Activated CD8-positive, alpha-beta memory T cell treated with anti-CD3 and anti-CD28 coated beads, Interleukin-2, amount 10 ng/mL, durations not matched to agents 7 days and 5 days (primary cell): Measurements from ENCODE around the gene KCNN3. TPM values are rescaled to one million over a fixed set of nuclear protein-coding genes. Genes with fewer than 3 reads are reported as not detected.

ENCODE experiments used
- ATAC-seq: fragments of 150-1000 bp; cut with Tn5 transposase; one replicate; pipeline ENCODE4 v1.10.0; 2021; ENCODE audit warnings: moderate library complexity
- CTCF ChIA-PET: fragments of 350-600 bp; sonication (Branson Sonifier 250); formaldehyde crosslinking; loops from one replicate; lab custom pipeline; 2021; ENCODE audit warnings: antibody characterized with exemption; lab: Charles Lee
- DNase-seq: peaks from one replicate; pipeline ENCODE4 v3.0.0-alpha.2; 2020
- H3K27ac Mint-ChIP-seq: one replicate; pipeline ENCODE4 v1.8.0; 2021; ENCODE audit warnings: mild to moderate bottlenecking, mixed read lengths
- H3K27me3 Mint-ChIP-seq: one replicate; pipeline ENCODE4 v1.8.0; 2021; ENCODE audit warnings: mixed read lengths
- H3K36me3 Mint-ChIP-seq: one replicate; pipeline ENCODE4 v1.8.0; 2021; ENCODE audit warnings: mild to moderate bottlenecking, mixed read lengths
- H3K4me1 Mint-ChIP-seq: one replicate; pipeline ENCODE4 v1.8.0; 2021; ENCODE audit warnings: mixed read lengths
- H3K4me3 Mint-ChIP-seq: one replicate; pipeline ENCODE4 v1.8.0; 2021; ENCODE audit warnings: mild to moderate bottlenecking, moderate library complexity, mixed read lengths
- H3K9me3 Mint-ChIP-seq: one replicate; pipeline ENCODE4 v1.8.0; 2022; ENCODE audit warnings: low read depth, mixed read lengths
- total RNA-seq, 2 experiments: library from RNA; stranded (reverse); gene quantifications; one replicate each; pipeline ENCODE4 v1.2.3, GENCODE V29; 2021

The KCNN3 gene
- total RNA-seq, 2 experiments from 2014 or later, result 0.02 TPM; not detected in 1

DNA sequence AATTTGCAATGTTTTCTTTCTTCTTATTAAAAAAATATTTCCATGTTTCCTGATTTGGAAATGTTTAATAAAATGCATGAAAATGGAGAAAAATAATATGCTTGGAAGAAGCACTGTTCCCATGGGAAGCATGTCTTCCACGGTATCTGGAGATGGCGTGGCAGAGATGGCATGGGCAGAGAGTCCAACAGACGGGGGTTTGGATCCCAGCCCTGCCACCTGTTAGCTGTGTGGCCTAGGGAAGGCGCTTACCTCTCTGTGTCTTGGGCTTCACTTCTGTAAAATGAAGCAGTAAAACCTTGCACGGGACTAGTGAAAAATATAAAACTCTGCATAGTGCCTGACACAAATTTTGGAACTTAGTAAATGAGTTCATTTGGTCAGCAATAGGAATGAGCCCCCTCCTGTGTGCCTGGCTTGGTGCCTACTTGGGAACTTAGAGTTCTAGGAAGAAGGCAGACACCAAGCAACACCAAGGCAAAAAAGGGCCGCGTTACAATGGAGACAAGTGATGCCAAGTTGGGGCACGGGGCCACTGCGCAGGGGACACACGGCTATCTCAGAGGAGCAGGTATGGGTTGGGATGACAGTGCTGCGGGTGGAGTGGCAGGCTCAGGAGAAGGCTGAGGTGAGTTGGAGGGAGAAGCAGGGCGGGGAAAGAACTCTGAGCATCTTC is 124.2 kb downstream of the KCNN3 start:
- Mint-ChIP-seq H3K36me3 (peaks cover 6% of the 10 kb centered on the region), H3K4me1 (peaks cover 50% of the 10 kb centered on the region), H3K27ac (no peak overlapping the region), H3K27me3 (peaks cover 86% of the 10 kb centered on the region), H3K4me3 (no peak overlapping the region), H3K9me3 (peaks cover 3% of the 10 kb centered on the region)
- no peak for ATAC-seq
- CTCF ChIA-PET, result interaction anchor here (0.9 to 2.7 kb wide), 6 partner anchors 17 to 77 kb away, joined by 3 to 11 read pairs (median 6); no protein-coding TSS in a partner anchor
- DNase-seq, result no peak

GRCh38 chr1:154745286-154745731 is 124.8 kb downstream of the KCNN3 start:
- peak; percentile 56 for ATAC-seq
- CTCF ChIA-PET, result interaction anchor here (0.9 to 2.6 kb wide), 8 partner anchors 15 to 185 kb away, joined by 3 to 10 read pairs (median 6); no protein-coding TSS in a partner anchor

DNA sequence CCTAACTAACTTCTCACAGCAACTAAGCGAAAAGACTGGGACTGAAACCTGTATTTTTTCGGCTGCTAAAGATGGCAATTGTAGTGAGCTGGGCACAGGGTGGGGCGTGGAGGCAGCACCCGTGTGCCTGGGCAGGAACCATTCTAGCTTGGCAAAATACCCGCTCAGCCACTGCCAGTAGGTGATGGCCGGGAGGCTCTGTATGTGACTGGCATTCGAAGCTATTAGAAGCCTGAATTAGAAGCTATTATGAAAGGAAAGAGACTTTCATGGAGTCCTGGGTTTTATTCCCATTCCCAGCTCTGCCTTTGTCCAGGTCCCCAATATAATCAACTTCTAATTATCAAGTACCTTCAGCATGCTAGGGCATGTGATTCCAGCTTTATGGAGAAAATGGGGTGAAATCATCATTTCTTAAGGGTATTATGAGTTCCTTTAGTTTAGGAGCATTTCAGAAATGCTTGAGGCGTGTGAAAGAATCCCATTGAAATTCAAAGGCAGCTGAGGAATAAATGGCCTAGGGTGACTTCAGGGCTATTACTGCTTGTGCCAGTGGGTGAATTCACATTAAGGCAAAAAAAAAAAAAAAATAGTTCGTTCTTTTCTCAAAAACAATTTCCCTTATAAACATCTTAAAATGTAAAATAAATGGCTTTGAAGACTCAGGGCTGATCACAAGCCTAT is 125.6 kb downstream of the KCNN3 start:
- Mint-ChIP-seq H3K9me3 (peaks cover 3% of the 10 kb centered on the region), H3K4me3 (no peak overlapping the region), H3K4me1 (peaks cover 50% of the 10 kb centered on the region), H3K27me3 (peaks cover 87% of the 10 kb centered on the region), H3K36me3 (peaks cover 6% of the 10 kb centered on the region), H3K27ac (no peak overlapping the region)
- DNase-seq, result no peak
- no peak for ATAC-seq
- CTCF ChIA-PET, result interaction anchor here (0.6 to 2.6 kb wide), 12 partner anchors 15 to 265 kb away, joined by 3 to 10 read pairs (median 4); no protein-coding TSS in a partner anchor

More at GRCh38 chr1:154745286-154745731, 124.8 kb downstream of the KCNN3 start:
- DNase-seq, result peak; percentile 90
- H3K4me3 Mint-ChIP-seq, result peak overlapping the region; percentile 12
- H3K27ac Mint-ChIP-seq, result peak overlapping the region; percentile 73
- peaks cover 3% of the 10 kb centered on the region for H3K9me3 Mint-ChIP-seq
- H3K36me3 Mint-ChIP-seq, result peaks cover 6% of the 10 kb centered on the region
- peaks cover 89% of the 10 kb centered on the region for H3K27me3 Mint-ChIP-seq
- peaks cover 50% of the 10 kb centered on the region for H3K4me1 Mint-ChIP-seq

DNA sequence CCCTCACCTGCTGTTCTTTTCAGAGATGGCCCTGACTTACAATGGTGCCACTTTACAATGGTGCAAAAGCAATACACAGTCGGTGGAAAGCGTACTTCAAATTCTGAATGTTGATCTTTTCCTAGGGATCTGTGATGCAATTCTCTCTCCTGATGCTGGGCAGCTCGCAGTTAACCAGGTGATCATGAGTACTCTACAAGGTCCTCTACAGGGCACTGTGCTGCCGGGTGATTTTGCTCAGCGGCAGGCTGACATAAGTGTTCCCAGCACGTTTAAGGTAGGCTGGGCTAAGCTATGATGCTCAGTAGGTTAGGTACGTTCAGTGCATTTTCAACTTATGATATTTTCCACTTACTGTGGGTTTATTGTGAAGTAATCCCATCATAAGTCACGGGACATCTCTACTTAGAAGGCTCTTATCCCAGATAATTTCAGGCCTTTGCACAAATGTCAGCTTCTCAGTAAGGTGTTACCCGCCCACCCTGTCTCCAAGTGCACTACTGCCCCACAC is 126.5 kb downstream of the KCNN3 start:
- no peak for ATAC-seq
- peaks cover 46% of the 10 kb centered on the region for H3K4me1 Mint-ChIP-seq
- H3K27ac Mint-ChIP-seq, result no peak overlapping the region

GRCh38 chr1:154742606-154743005 is 127.5 kb downstream of the KCNN3 start:
- CTCF ChIA-PET, result no interaction called here
- no peak for DNase-seq

More for the DNA sequence above, 126.5 kb downstream of the KCNN3 start:
- CTCF ChIA-PET, result interaction anchor here (0.6 to 2.6 kb wide), 6 partner anchors 14 to 264 kb away, joined by 3 to 9 read pairs (median 3); no protein-coding TSS in a partner anchor
- DNase-seq, result no peak
- H3K4me3 Mint-ChIP-seq, result no peak overlapping the region
- peaks cover 87% of the 10 kb centered on the region for H3K27me3 Mint-ChIP-seq
- H3K36me3 Mint-ChIP-seq, result peaks cover 6% of the 10 kb centered on the region
- H3K9me3 Mint-ChIP-seq, result peaks cover 3% of the 10 kb centered on the region

GRCh38 chr1:154741741-154742495 is 128.2 kb downstream of the KCNN3 start:
- Mint-ChIP-seq H3K9me3 (peaks cover 3% of the 10 kb centered on the region), H3K27me3 (peaks cover 86% of the 10 kb centered on the region), H3K4me1 (peaks cover 38% of the 10 kb centered on the region), H3K4me3 (no peak overlapping the region), H3K36me3 (peaks cover 6% of the 10 kb centered on the region), H3K27ac (no peak overlapping the region)
- CTCF ChIA-PET, result interaction anchor here (0.7 kb wide), 2 partner anchors 276 to 931 kb away, joined by 3 read pairs; no protein-coding TSS in a partner anchor
- DNase-seq, result no peak
- ATAC-seq, result no peak

More at GRCh38 chr1:154742606-154743005, 127.5 kb downstream of the KCNN3 start:
- no peak overlapping the region for H3K27ac Mint-ChIP-seq
- peaks cover 3% of the 10 kb centered on the region for H3K9me3 Mint-ChIP-seq
- no peak overlapping the region for H3K4me3 Mint-ChIP-seq
- H3K36me3 Mint-ChIP-seq, result peaks cover 6% of the 10 kb centered on the region
- peaks cover 87% of the 10 kb centered on the region for H3K27me3 Mint-ChIP-seq
- H3K4me1 Mint-ChIP-seq, result peaks cover 38% of the 10 kb centered on the region
- ATAC-seq, result no peak

DNA sequence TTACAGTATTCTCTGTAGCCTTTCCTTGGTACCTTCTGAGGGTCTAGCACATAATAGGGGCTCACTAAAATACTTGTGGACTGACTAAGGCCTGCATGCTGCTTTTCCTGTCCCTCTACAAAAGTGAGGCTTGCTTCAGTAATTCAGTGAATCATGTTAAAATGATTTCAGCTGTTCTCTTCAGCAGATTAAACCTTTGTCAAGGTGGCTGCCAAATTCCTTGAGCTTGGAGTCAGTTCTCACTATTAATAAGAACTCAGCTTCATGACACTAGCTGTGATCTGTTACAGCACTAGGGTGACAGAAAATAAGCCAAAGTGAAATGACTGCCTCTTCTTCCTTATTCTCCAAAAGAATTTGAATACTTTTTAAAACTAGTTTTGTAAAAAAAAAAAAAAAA is 128.8 kb downstream of the KCNN3 start:
- DNase-seq (no peak), ATAC-seq (no peak)
- Mint-ChIP-seq H3K27ac (no peak overlapping the region), H3K27me3 (peaks cover 84% of the 10 kb centered on the region), H3K4me3 (no peak overlapping the region), H3K36me3 (peaks cover 6% of the 10 kb centered on the region), H3K9me3 (peaks cover 3% of the 10 kb centered on the region), H3K4me1 (peaks cover 36% of the 10 kb centered on the region)
- CTCF ChIA-PET, result interaction anchor here (0.7 kb wide), 2 partner anchors 276 to 931 kb away, joined by 3 read pairs; no protein-coding TSS in a partner anchor

- Mint-ChIP-seq H3K36me3 (peaks cover 5% of the 10 kb centered on the region), H3K27ac (no peak overlapping the region), H3K27me3 (peaks cover 81% of the 10 kb centered on the region), H3K9me3 (peaks cover 3% of the 10 kb centered on the region), H3K4me3 (no peak overlapping the region), H3K4me1 (peaks cover 29% of the 10 kb centered on the region)
- DNase-seq, result no peak
- ATAC-seq, result no peak
- CTCF ChIA-PET, result interaction anchor here (1.1 to 2.2 kb wide), 3 partner anchors 9 to 39 kb away, joined by 3 to 8 read pairs (median 6); no protein-coding TSS in a partner anchor
Observed at GRCh38 chr1:154739654-154740053, 130.4 kb downstream of the KCNN3 start.

DNA sequence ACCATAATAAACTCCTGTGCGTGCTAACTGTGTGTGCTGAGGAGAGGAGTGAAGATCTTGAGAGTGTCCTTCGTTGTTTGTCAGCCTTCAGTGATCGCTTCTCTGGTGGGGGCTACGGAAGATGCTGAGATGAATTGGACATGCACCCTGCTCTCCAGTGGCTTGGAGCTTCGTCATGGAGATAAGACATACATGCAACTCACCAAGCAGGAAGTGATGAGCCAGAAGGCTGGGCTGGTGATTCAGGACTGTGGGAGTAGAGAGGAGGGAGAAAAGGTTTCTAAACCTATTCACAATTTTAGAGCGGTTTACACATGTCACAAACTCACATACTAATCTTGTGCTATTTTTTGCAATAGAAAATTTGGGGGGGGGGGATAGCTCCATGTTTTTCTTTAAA is 133.2 kb downstream of the KCNN3 start:
- H3K36me3 Mint-ChIP-seq, result peaks cover 3% of the 10 kb centered on the region
- H3K4me3 Mint-ChIP-seq, result no peak overlapping the region
- H3K27ac Mint-ChIP-seq, result no peak overlapping the region
- H3K27me3 Mint-ChIP-seq, result peaks cover 73% of the 10 kb centered on the region
- peaks cover 3% of the 10 kb centered on the region for H3K9me3 Mint-ChIP-seq
- no peak for DNase-seq
- ATAC-seq, result peak; percentile 63
- peaks cover 25% of the 10 kb centered on the region for H3K4me1 Mint-ChIP-seq
- CTCF ChIA-PET, result interaction anchor here (0.8 to 2.0 kb wide), 3 partner anchors 67 to 177 kb away, joined by 3 to 4 read pairs (median 3); no protein-coding TSS in a partner anchor

DNA sequence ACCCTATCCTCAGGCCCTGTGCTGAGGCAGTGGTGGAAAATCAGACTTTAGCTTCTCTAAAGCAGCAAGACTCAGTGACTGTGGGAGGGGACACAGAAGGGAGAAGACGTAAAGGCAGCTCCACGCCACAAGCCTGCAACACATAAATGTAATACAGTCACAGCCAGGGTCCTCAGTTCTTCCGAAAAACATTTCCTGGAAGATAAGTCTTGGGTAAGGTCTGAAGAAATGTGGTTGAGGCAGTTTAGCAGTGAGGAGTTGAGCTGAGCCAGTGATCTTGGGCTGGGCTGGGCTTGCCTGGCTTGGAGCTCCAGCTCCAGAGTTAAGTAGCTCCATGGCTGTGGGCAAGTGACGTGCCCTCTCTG is 134.3 kb downstream of the KCNN3 start:
- Mint-ChIP-seq H3K4me1 (peaks cover 25% of the 10 kb centered on the region), H3K4me3 (no peak overlapping the region), H3K9me3 (no peaks in the 10 kb centered on the region), H3K36me3 (no peaks in the 10 kb centered on the region), H3K27ac (no peak overlapping the region), H3K27me3 (peaks cover 70% of the 10 kb centered on the region)
- DNase-seq (no peak), ATAC-seq (peak; percentile 12)
- CTCF ChIA-PET, result interaction anchor here (2.0 kb wide), 1 partner anchor 176 kb away, joined by 4 read pairs; no protein-coding TSS in a partner anchor

DNA sequence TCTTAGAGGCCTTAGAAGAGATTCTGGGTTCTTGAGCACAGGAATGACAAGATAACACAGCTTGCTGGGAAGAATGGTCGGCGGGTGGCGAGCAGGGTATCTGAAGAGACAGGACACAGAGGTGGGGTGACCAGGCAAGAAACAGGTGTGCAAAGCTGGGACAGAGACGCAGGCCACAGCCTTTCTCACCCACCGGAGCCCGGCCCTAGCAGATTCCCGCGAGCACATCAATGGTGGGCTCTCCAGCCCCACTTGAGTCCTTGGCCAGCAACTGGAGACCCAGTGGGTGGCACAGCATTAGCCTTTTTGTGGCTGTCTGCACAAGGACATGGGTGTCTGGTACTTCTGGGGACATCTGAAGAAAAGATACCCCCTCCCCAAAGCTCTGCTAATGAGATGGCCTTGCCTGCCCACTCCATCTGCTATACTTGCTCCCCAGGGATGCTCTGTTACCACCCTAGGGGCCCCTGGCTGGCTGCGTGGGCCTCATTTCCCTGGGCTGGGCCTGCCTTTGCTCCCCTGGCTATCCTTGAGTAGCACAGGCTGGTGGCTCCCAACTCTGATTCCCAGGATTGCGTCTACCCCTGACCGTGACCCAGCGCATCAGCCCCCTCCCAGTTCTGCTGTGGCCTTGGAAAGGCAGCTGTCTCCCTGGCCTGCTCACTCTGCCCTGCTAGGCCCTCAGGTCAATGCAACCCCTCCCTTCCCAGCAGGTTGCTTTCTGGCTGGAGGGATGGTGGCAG is 134.8 kb downstream of the KCNN3 start:
- no peaks in the 10 kb centered on the region for H3K9me3 Mint-ChIP-seq
- ATAC-seq (no peak), DNase-seq (no peak)
- H3K36me3 Mint-ChIP-seq, result no peaks in the 10 kb centered on the region
- peaks cover 66% of the 10 kb centered on the region for H3K27me3 Mint-ChIP-seq
- no peak overlapping the region for H3K4me3 Mint-ChIP-seq
- CTCF ChIA-PET, result no interaction called here
- no peak overlapping the region for H3K27ac Mint-ChIP-seq
- peaks cover 30% of the 10 kb centered on the region for H3K4me1 Mint-ChIP-seq

GRCh38 chr1:154733621-154734020 is 136.5 kb downstream of the KCNN3 start:
- no peak overlapping the region for H3K4me3 Mint-ChIP-seq
- H3K36me3 Mint-ChIP-seq, result peaks cover under 1% of the 10 kb centered on the region
- H3K27me3 Mint-ChIP-seq, result peaks cover 70% of the 10 kb centered on the region
- H3K4me1 Mint-ChIP-seq, result peaks cover 41% of the 10 kb centered on the region
- CTCF ChIA-PET, result no interaction called here
- H3K27ac Mint-ChIP-seq, result no peak overlapping the region
- DNase-seq (no peak), ATAC-seq (no peak)
- H3K9me3 Mint-ChIP-seq, result no peaks in the 10 kb centered on the region
